GM03348 (cell line): ENCODE measurements around the gene LRCOL1.
A peak's percentile ranks its signal among the peaks of the same experiment; 100 is the strongest.
"Not testable (repeated sequence)": the region's sequence is repeated elsewhere in the genome, so short reads cannot be mapped to it uniquely, and the experiment has no call there.

Experiments used
- DNase-seq: peaks from one replicate; pipeline ENCODE4 v3.0.0; 2012; ENCODE audit warnings: low spot score

LRCOL1 gene

GRCh38 chr12:132600048-132601032, 10.0 kb downstream of the LRCOL1 start:
- peak; percentile 92 for DNase-seq

GRCh38 chr12:132599502-132599901, 10.9 kb downstream of the LRCOL1 start:
- DNase-seq = not testable (repeated sequence)

- DNase-seq = no peak
These were observed 12.8 kb downstream of the LRCOL1 start for GRCh38 chr12:132597333-132598316.

- DNase-seq = no peak
These were observed 14.4 kb downstream of the LRCOL1 start for GRCh38 chr12:132596016-132596415.

- no peak for DNase-seq
These were observed 15.2 kb downstream of the LRCOL1 start for GRCh38 chr12:132595183-132595582.

- DNase-seq = peak; percentile 92
These were observed 16.4 kb downstream of the LRCOL1 start for GRCh38 chr12:132593938-132594358.

GRCh38 chr12:132593521-132593920, 16.9 kb downstream of the LRCOL1 start:
- DNase-seq = no peak

- DNase-seq = no peak
These were observed 17.3 kb downstream of the LRCOL1 start for GRCh38 chr12:132593071-132593470.

- DNase-seq = no peak
These were observed 18.0 kb downstream of the LRCOL1 start for GRCh38 chr12:132592282-132592970.

- DNase-seq = no peak
These were observed 19.1 kb downstream of the LRCOL1 start for GRCh38 chr12:132591107-132591935.

- no peak for DNase-seq
These were observed 21.3 kb downstream of the LRCOL1 start for GRCh38 chr12:132588821-132589669.

GRCh38 chr12:132588319-132588718, 22.1 kb downstream of the LRCOL1 start:
- no peak for DNase-seq

- DNase-seq = no peak
These were observed 22.6 kb downstream of the LRCOL1 start for GRCh38 chr12:132587781-132588180.

GRCh38 chr12:132586929-132587328, 23.5 kb downstream of the LRCOL1 start:
- DNase-seq = no peak

GRCh38 chr12:132585177-132585576, 25.2 kb downstream of the LRCOL1 start:
- no peak for DNase-seq

- DNase-seq = no peak
These were observed 26.0 kb downstream of the LRCOL1 start for GRCh38 chr12:132584429-132584828.

GRCh38 chr12:132583736-132584135, 26.6 kb downstream of the LRCOL1 start:
- no peak for DNase-seq

- no peak for DNase-seq
These were observed 27.0 kb downstream of the LRCOL1 start for GRCh38 chr12:132583411-132583710.

- DNase-seq = no peak
These were observed 27.6 kb downstream of the LRCOL1 start for GRCh38 chr12:132582582-132583410.
